MM.1S (cell line): Measurements from ENCODE around the gene AMMECR1L.

Experiments
- DNase-seq: peaks from one replicate; pipeline ENCODE4 v3.0.0-alpha.2; 2015
- H2AFZ ChIP-seq: fragments of 300-600 bp; sonication (generic); 2 replicates; pipeline ENCODE4 v1.6.0; 2016; ENCODE audit warnings: antibody characterized with exemption, low read length
- H3F3A ChIP-seq: fragments of 300-600 bp; sonication (generic); 2 replicates; pipeline ENCODE4 v1.6.1; 2016; ENCODE audit warnings: mild to moderate bottlenecking, antibody characterized with exemption, low read length, moderate library complexity, mixed read lengths; ENCODE audit not compliant: insufficient read depth
- H3K27ac ChIP-seq: fragments of 300-600 bp; sonication (generic); 2 replicates; pipeline ENCODE4 v1.5.1; 2016; ENCODE audit warnings: mild to moderate bottlenecking, low read length
- H3K27me3 ChIP-seq: fragments of 300-600 bp; sonication (generic); replicated peaks from 2 replicates; pipeline ENCODE4 v1.6.0; 2016; ENCODE audit warnings: low read length; ENCODE audit not compliant: insufficient read depth
- H3K36me3 ChIP-seq: fragments of 300-600 bp; sonication (generic); replicated peaks from 2 replicates; pipeline ENCODE4 v1.6.1; 2016; ENCODE audit warnings: mild to moderate bottlenecking, low read length, mixed read lengths; ENCODE audit not compliant: insufficient read depth
- H3K4me1 ChIP-seq: fragments of 300-600 bp; sonication (generic); 2 replicates; pipeline ENCODE4 v1.6.1; 2016; ENCODE audit warnings: low read length, mixed read lengths
- H3K4me2 ChIP-seq: fragments of 300-600 bp; sonication (generic); 2 replicates; pipeline ENCODE4 v1.6.0; 2016; ENCODE audit warnings: low read depth, low read length
- H3K4me3 ChIP-seq: fragments of 300-600 bp; sonication (generic); 2 replicates; pipeline ENCODE4 v1.5.1; 2016; ENCODE audit warnings: low read length, mixed read lengths
- H3K79me2 ChIP-seq: fragments of 300-600 bp; sonication (generic); 2 replicates; pipeline ENCODE4 v1.6.1; 2016; ENCODE audit warnings: mixed run types, low read length, mixed read lengths
- H3K9ac ChIP-seq: fragments of 300-600 bp; sonication (generic); 2 replicates; pipeline ENCODE4 v1.6.1; 2016; ENCODE audit warnings: low read length, mixed read lengths
- H3K9me2 ChIP-seq: fragments of 300-600 bp; sonication (generic); replicated peaks from 2 replicates; pipeline ENCODE4 v1.6.1; 2016; ENCODE audit warnings: mild to moderate bottlenecking, low read length, mixed read lengths; ENCODE audit not compliant: insufficient read depth
- H3K9me3 ChIP-seq: fragments of 300-600 bp; sonication (generic); replicated peaks from 2 replicates; pipeline ENCODE4 v1.6.1; 2016; ENCODE audit warnings: mild to moderate bottlenecking, low read length, mixed read lengths; ENCODE audit not compliant: insufficient read depth
- H4K20me1 ChIP-seq: fragments of 300-600 bp; sonication (generic); 2 replicates; pipeline ENCODE4 v1.6.1; 2016; ENCODE audit warnings: mild to moderate bottlenecking, low read length, moderate library complexity, mixed read lengths; ENCODE audit not compliant: insufficient read depth
- EZH2 ChIP-seq: fragments of 300-600 bp; sonication (generic); optimal IDR thresholded peaks from 2 replicates; pipeline ENCODE3; 2017; ENCODE audit warnings: low read depth, mild to moderate bottlenecking, antibody characterized with exemption, low read length, mixed read lengths
- EZH2phosphoT487 ChIP-seq: fragments of 300-600 bp; sonication (generic); IDR thresholded peaks from 2 replicates; pipeline ENCODE4 v1.6.1; 2018; ENCODE audit warnings: antibody characterized with exemption, low read length
- TF ChIP-seq, protein P1 (sequence below): fragments of 300-600 bp; sonication (generic); IDR thresholded peaks from 2 replicates; pipeline ENCODE4 v1.5.1; 2016; ENCODE audit warnings: antibody characterized with exemption, low read length, mixed read lengths

Gene AMMECR1L

GRCh38 chr2:127927384-127927783 lies 41.6 kb upstream of the AMMECR1L start:
- Histone ChIP-seq H3K9ac (no peak overlapping the region), H3F3A (no peaks in the 10 kb centered on the region), H2AFZ (no peak overlapping the region), H3K27ac (no peak overlapping the region), H3K9me2 (no peaks in the 10 kb centered on the region), H3K9me3 (no peaks in the 10 kb centered on the region), H3K4me1 (no peaks in the 10 kb centered on the region), H3K4me2 (no peak overlapping the region), H3K36me3 (no peaks in the 10 kb centered on the region), H3K27me3 (no peaks in the 10 kb centered on the region), H4K20me1 (no peaks in the 10 kb centered on the region), H3K4me3 (no peak overlapping the region), H3K79me2 (no peaks in the 10 kb centered on the region)
- DNase-seq, result no peak
- TF ChIP-seq EZH2 (no peak), EZH2phosphoT487 (no peak)

DNA sequence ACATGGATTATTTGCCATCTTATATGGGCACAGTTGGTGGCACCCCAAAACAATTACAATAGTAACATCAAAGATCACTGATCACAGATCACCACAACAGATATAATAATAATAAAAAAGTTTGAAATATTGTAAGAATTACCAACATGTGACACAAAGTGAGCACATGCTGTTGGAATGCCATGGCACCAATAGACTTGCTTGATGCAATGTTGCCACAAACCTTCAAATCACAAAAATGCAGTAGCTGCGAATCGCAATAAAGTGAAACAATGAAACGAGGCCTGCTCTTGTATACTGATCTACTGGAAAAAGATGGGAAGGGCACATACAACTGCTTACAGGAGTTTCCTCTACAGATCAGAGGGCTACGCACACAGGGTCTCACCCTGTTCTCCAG lies 32.2 kb upstream of the AMMECR1L start:
- TF ChIP-seq EZH2phosphoT487 (no peak), EZH2 (no peak)
- TF ChIP-seq, protein P1, sequence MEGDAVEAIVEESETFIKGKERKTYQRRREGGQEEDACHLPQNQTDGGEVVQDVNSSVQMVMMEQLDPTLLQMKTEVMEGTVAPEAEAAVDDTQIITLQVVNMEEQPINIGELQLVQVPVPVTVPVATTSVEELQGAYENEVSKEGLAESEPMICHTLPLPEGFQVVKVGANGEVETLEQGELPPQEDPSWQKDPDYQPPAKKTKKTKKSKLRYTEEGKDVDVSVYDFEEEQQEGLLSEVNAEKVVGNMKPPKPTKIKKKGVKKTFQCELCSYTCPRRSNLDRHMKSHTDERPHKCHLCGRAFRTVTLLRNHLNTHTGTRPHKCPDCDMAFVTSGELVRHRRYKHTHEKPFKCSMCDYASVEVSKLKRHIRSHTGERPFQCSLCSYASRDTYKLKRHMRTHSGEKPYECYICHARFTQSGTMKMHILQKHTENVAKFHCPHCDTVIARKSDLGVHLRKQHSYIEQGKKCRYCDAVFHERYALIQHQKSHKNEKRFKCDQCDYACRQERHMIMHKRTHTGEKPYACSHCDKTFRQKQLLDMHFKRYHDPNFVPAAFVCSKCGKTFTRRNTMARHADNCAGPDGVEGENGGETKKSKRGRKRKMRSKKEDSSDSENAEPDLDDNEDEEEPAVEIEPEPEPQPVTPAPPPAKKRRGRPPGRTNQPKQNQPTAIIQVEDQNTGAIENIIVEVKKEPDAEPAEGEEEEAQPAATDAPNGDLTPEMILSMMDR, result no peak
- Histone ChIP-seq H3K79me2 (no peaks in the 10 kb centered on the region), H3K36me3 (no peaks in the 10 kb centered on the region), H2AFZ (no peak overlapping the region), H3F3A (no peaks in the 10 kb centered on the region), H3K4me2 (no peak overlapping the region), H3K9me3 (no peaks in the 10 kb centered on the region), H3K27ac (no peak overlapping the region), H3K4me3 (no peak overlapping the region), H4K20me1 (no peaks in the 10 kb centered on the region), H3K9me2 (no peaks in the 10 kb centered on the region), H3K27me3 (no peaks in the 10 kb centered on the region), H3K9ac (no peak overlapping the region), H3K4me1 (no peaks in the 10 kb centered on the region)
- no peak for DNase-seq

- Histone ChIP-seq H3K9me2 (no peaks in the 10 kb centered on the region), H3K9me3 (no peaks in the 10 kb centered on the region), H3K9ac (no peak overlapping the region), H3K4me3 (no peak overlapping the region), H3K4me2 (no peak overlapping the region), H3K36me3 (no peaks in the 10 kb centered on the region), H3F3A (no peaks in the 10 kb centered on the region), H3K79me2 (no peaks in the 10 kb centered on the region), H3K4me1 (no peaks in the 10 kb centered on the region), H3K27ac (no peak overlapping the region), H2AFZ (no peak overlapping the region), H3K27me3 (no peaks in the 10 kb centered on the region), H4K20me1 (no peaks in the 10 kb centered on the region)
- no peak for DNase-seq
- no peak for TF ChIP-seq EZH2phosphoT487
- TF ChIP-seq, protein P1, result no peak
- TF ChIP-seq EZH2, result no peak
Measured at GRCh38 chr2:127913808-127914457, 28.2 kb upstream of the AMMECR1L start.

GRCh38 chr2:127911737-127912136 lies 26.0 kb upstream of the AMMECR1L start:
- Histone ChIP-seq H3K27me3 (no peaks in the 10 kb centered on the region), H4K20me1 (no peaks in the 10 kb centered on the region), H3K27ac (no peak overlapping the region), H2AFZ (no peak overlapping the region), H3K79me2 (no peaks in the 10 kb centered on the region), H3K9me2 (no peaks in the 10 kb centered on the region), H3K9me3 (no peaks in the 10 kb centered on the region), H3K9ac (no peak overlapping the region), H3F3A (no peaks in the 10 kb centered on the region), H3K4me1 (no peaks in the 10 kb centered on the region), H3K4me3 (no peak overlapping the region), H3K4me2 (no peak overlapping the region), H3K36me3 (no peaks in the 10 kb centered on the region)
- DNase-seq, result no peak
- TF ChIP-seq EZH2phosphoT487, result no peak
- no peak for TF ChIP-seq EZH2
- TF ChIP-seq, protein P1, result no peak
